HEK293 (cell line): Measurements from ENCODE around the gene LRRC59.
"Not testable (repeated sequence)": the region's sequence is repeated elsewhere in the genome, so short reads cannot be mapped to it uniquely, and the experiment has no call there.

Experiments used
- CTCF ChIP-seq: fragments of 450-650 bp; formaldehyde crosslinking; IDR thresholded peaks from 2 replicates; pipeline ENCODE4 v1.5.1; 2016; ENCODE audit warnings: missing biosample characterization, missing genetic modification characterization
- ZNF184 ChIP-seq: fragments of 450-650 bp; IDR thresholded peaks from 2 replicates; pipeline ENCODE4 v1.5.1; 2018; ENCODE audit warnings: missing biosample characterization, mild to moderate bottlenecking, missing genetic modification characterization
- ZNF324 ChIP-seq: fragments of 450-650 bp; formaldehyde crosslinking; IDR thresholded peaks from 2 replicates; pipeline ENCODE4 v1.5.1; 2016; ENCODE audit warnings: missing biosample characterization, missing genetic modification characterization

- TF ChIP-seq CTCF (tag by site-specific recombination); ZNF184; ZNF324 (tag by site-specific recombination): not testable (repeated sequence)
Observed at GRCh38 chr17:50399591-50399990, 2.3 kb upstream of the LRRC59 start.
